OCI-LY3 (cell line): ENCODE results near the gene PAK5.

Experiments
- H2AFZ ChIP-seq: fragments of 200-600, 300-600 bp; shearing (Covaris generic); 2 replicates; pipeline ENCODE4 v1.6.0; 2014; ENCODE audit warnings: antibody characterized with exemption, low read depth, low read length
- H3K27ac ChIP-seq: fragments of 200-600, 300-600 bp; sonication (generic); 2 replicates; pipeline ENCODE4 v1.5.1; 2014; ENCODE audit warnings: mild to moderate bottlenecking, low read length, moderate library complexity, mixed read lengths
- H3K27me3 ChIP-seq: fragments of 200-600, 300-600 bp; sonication (generic); 2 replicates; pipeline ENCODE4 v1.6.1; 2014; ENCODE audit warnings: low read depth, low read length, mixed read lengths
- H3K36me3 ChIP-seq: fragments of 200-600, 300-600 bp; sonication (generic); replicated peaks from 2 replicates; pipeline ENCODE3; 2014; ENCODE audit warnings: low read depth, low read length, mixed read lengths
- H3K4me1 ChIP-seq: fragments of 300-600, 200-600 bp; sonication (generic); 2 replicates; pipeline ENCODE4 v1.6.1; 2014; ENCODE audit warnings: low read length, mixed read lengths
- H3K4me2 ChIP-seq: fragments of 200-600, 300-600 bp; sonication (generic); 2 replicates; pipeline ENCODE4 v1.6.1; 2014; ENCODE audit warnings: low read length, mixed read lengths
- H3K4me3 ChIP-seq: fragments of 300-600, 200-600 bp; sonication (generic); 2 replicates; pipeline ENCODE4 v1.5.1; 2014; ENCODE audit warnings: antibody characterized with exemption, mild to moderate bottlenecking, low read length, moderate library complexity
- H3K79me2 ChIP-seq: fragments of 300-600, 200-600 bp; shearing (Covaris generic); 2 replicates; pipeline ENCODE4 v1.6.1; 2014; ENCODE audit warnings: mild to moderate bottlenecking, low read length, mixed read lengths
- H3K9ac ChIP-seq: fragments of 300-600, 200-600 bp; shearing (Covaris generic); 2 replicates; pipeline ENCODE4 v1.6.0; 2014; ENCODE audit warnings: mild to moderate bottlenecking, low read length, moderate library complexity
- H3K9me3 ChIP-seq: fragments of 200-600, 300-600 bp; shearing (Covaris generic); 2 replicates; pipeline ENCODE4 v1.6.1; 2014; ENCODE audit warnings: low read length, mixed read lengths; ENCODE audit not compliant: insufficient read depth
- H4K20me1 ChIP-seq: fragments of 200-600, 300-600 bp; sonication (generic); 2 replicates; pipeline ENCODE4 v1.6.1; 2016; ENCODE audit warnings: low read length, mixed read lengths; ENCODE audit not compliant: insufficient read depth
- CTCF ChIP-seq: fragments of 200-600, 300-600 bp; sonication (generic); IDR thresholded peaks from 2 replicates; pipeline ENCODE4 v1.5.1; 2014; ENCODE audit warnings: antibody characterized with exemption, low read length, low read depth
- EZH2phosphoT487 ChIP-seq: fragments of 200-600 bp; shearing (Covaris generic); IDR thresholded peaks from 2 replicates; pipeline ENCODE4 v1.6.1; 2018; ENCODE audit warnings: antibody characterized with exemption, mixed run types, low read depth

Gene PAK5

GRCh38 chr20:9565910-9566550 is 272.8 kb downstream of the PAK5 start:
- Histone ChIP-seq H3K4me3 (no peak overlapping the region), H3K27me3 (peaks cover 13% of the 10 kb centered on the region), H3K4me2 (no peak overlapping the region), H4K20me1 (no peaks in the 10 kb centered on the region), H3K36me3 (no peaks in the 10 kb centered on the region), H3K27ac (no peak overlapping the region), H3K9me3 (no peaks in the 10 kb centered on the region), H2AFZ (no peak overlapping the region), H3K4me1 (no peaks in the 10 kb centered on the region), H3K9ac (no peak overlapping the region), H3K79me2 (no peaks in the 10 kb centered on the region)
- TF ChIP-seq CTCF (no peak), EZH2phosphoT487 (no peak)

GRCh38 chr20:9557411-9557810 is 281.5 kb downstream of the PAK5 start:
- Histone ChIP-seq H2AFZ (no peak overlapping the region), H3K27me3 (peaks cover 3% of the 10 kb centered on the region), H3K4me2 (no peak overlapping the region), H3K4me1 (no peaks in the 10 kb centered on the region), H3K36me3 (no peaks in the 10 kb centered on the region), H3K27ac (no peak overlapping the region), H3K4me3 (no peak overlapping the region), H3K79me2 (no peaks in the 10 kb centered on the region), H3K9ac (no peak overlapping the region), H3K9me3 (no peaks in the 10 kb centered on the region), H4K20me1 (no peaks in the 10 kb centered on the region)
- TF ChIP-seq EZH2phosphoT487 (no peak), CTCF (no peak)

DNA sequence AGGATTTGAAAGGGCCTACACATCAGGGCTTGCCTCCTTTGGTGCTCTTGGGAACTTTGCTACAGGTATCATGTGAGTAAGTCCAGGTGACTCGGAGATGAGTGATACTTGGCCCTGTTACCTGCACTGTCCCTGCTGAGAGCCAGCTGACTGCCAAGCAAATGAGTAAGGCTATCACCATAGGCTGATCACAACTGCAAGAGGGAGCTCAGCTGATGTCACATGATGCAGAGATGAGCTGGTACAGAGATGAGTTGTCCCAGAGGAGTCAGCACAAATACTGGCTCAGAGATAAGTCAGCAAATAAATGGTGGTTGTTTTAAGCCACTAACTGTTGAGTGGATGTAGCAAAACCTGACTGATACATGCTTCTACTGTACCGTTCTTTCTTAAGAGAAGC is 283.1 kb downstream of the PAK5 start:
- H3K4me1 ChIP-seq = no peaks in the 10 kb centered on the region
- no peak overlapping the region for H2AFZ ChIP-seq
- no peaks in the 10 kb centered on the region for H3K36me3 ChIP-seq
- no peaks in the 10 kb centered on the region for H3K9me3 ChIP-seq
- H3K4me3 ChIP-seq = no peak overlapping the region
- H3K4me2 ChIP-seq = no peak overlapping the region
- no peak overlapping the region for H3K27ac ChIP-seq
- no peaks in the 10 kb centered on the region for H4K20me1 ChIP-seq
- no peak overlapping the region for H3K9ac ChIP-seq
- H3K27me3 ChIP-seq = no peaks in the 10 kb centered on the region
- TF ChIP-seq EZH2phosphoT487 (no peak), CTCF (no peak)
- no peaks in the 10 kb centered on the region for H3K79me2 ChIP-seq

DNA sequence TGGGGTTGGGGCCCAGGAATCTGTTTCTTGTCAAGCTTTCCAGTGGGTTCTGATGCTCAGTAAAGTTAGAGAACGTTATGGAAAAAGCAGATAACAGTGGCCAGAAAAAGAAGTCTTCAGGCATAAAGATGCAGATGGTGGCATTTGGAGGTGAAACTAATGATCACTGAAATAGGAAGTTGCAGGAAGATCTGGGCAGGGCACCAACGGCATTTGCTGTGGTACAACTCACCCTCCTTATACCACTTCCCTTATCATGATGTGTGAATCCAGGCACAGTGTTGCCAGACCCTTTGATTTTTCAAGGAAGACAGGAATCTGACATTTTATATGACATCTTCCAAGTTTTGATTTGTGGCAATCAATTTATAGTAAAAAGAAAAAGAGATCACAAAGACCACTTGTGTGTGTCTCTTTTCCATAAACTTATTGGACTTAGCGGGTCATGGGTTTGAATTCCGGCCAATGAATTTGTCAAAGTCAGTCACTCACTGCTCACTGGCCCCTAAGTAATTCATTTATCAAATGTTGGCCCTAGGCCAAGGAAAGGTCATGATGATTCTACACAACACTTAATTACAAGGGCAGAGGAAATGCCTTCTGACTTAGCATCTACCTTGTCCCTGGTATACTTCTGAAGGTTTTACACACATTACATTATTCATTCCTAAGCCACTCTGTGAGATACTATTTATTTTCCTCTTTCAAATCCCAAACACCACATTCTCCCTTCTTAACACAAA is 286.9 kb downstream of the PAK5 start:
- no peak overlapping the region for H3K4me2 ChIP-seq
- no peak overlapping the region for H3K4me3 ChIP-seq
- H3K27ac ChIP-seq = no peak overlapping the region
- no peaks in the 10 kb centered on the region for H3K9me3 ChIP-seq
- H2AFZ ChIP-seq = no peak overlapping the region
- H3K27me3 ChIP-seq = no peaks in the 10 kb centered on the region
- H3K4me1 ChIP-seq = no peaks in the 10 kb centered on the region
- TF ChIP-seq CTCF = no peak
- TF ChIP-seq EZH2phosphoT487 = no peak
- H3K9ac ChIP-seq = no peak overlapping the region
- H3K36me3 ChIP-seq = no peaks in the 10 kb centered on the region
- no peaks in the 10 kb centered on the region for H3K79me2 ChIP-seq
- no peaks in the 10 kb centered on the region for H4K20me1 ChIP-seq
